ENCODE measurements around the gene EPHB6.

EPHB6 gene

GRCh38 chr7:142908290-142908689 is 53.4 kb downstream of the EPHB6 start:
- DNase-seq (ENCODE audit: extremely low read depth, low read depth), result no peak
- no peak overlapping the region for H3K4me3 ChIP-seq (replicated peaks; ENCODE audit: low read depth, low read length)
- no peak for TF ChIP-seq CTCF (IDR thresholded peaks at IDR 0.05; ENCODE audit: low read depth, low read length, missing control alignments)

- peak; percentile 14 for TF ChIP-seq CTCF (IDR thresholded peaks at IDR 0.05; ENCODE audit: low read depth, low read length, missing control alignments)
- no peak for DNase-seq (ENCODE audit: extremely low read depth, low read depth)
- no peak overlapping the region for H3K4me3 ChIP-seq (replicated peaks; ENCODE audit: low read depth, low read length)
These were observed 54.3 kb downstream of the EPHB6 start for GRCh38 chr7:142908921-142909890.

GRCh38 chr7:142910031-142910433 is 55.2 kb downstream of the EPHB6 start:
- H3K4me3 ChIP-seq (replicated peaks; ENCODE audit: low read depth, low read length), result no peak overlapping the region
- DNase-seq (ENCODE audit: extremely low read depth, low read depth), result no peak
- TF ChIP-seq CTCF (IDR thresholded peaks at IDR 0.05; ENCODE audit: low read depth, low read length, missing control alignments), result no peak

GRCh38 chr7:142910481-142910880 is 55.6 kb downstream of the EPHB6 start:
- H3K4me3 ChIP-seq (replicated peaks; ENCODE audit: low read depth, low read length), result no peak overlapping the region
- TF ChIP-seq CTCF (IDR thresholded peaks at IDR 0.05; ENCODE audit: low read depth, low read length, missing control alignments), result no peak
- no peak for DNase-seq (ENCODE audit: extremely low read depth, low read depth)

- H3K4me3 ChIP-seq (replicated peaks; ENCODE audit: low read depth, low read length), result no peak overlapping the region
- TF ChIP-seq CTCF (IDR thresholded peaks at IDR 0.05; ENCODE audit: low read depth, low read length, missing control alignments), result no peak
These were observed 58.2 kb downstream of the EPHB6 start for GRCh38 chr7:142913051-142913450.

GRCh38 chr7:142913566-142913965 is 58.7 kb downstream of the EPHB6 start:
- H3K4me3 ChIP-seq (replicated peaks; ENCODE audit: low read depth, low read length), result no peak overlapping the region
- no peak for TF ChIP-seq CTCF (IDR thresholded peaks at IDR 0.05; ENCODE audit: low read depth, low read length, missing control alignments)
- no peak for DNase-seq (ENCODE audit: extremely low read depth, low read depth)

More at GRCh38 chr7:142913051-142913450, 58.2 kb downstream of the EPHB6 start:
- no peak for DNase-seq (ENCODE audit: extremely low read depth, low read depth)

Data from HFF-Myc (cell line).